GM18519 (cell line): Measurements from ENCODE around the gene LPP.

Experiments
- ATAC-seq: cut with Tn5 transposase; IDR thresholded peaks from one replicate; pipeline ENCODE4 v1.9.1; 2021; ENCODE audit warnings: mild to moderate bottlenecking, moderate library complexity; ENCODE audit not compliant: unreplicated experiment, low FRiP score

The LPP gene

GRCh38 chr3:188746291-188746783 is 592.4 kb downstream of the LPP start:
- no peak for ATAC-seq

- ATAC-seq, result no peak
Observed at GRCh38 chr3:188747489-188747888, 593.5 kb downstream of the LPP start.

GRCh38 chr3:188749010-188749617 is 595.2 kb downstream of the LPP start:
- no peak for ATAC-seq

GRCh38 chr3:188749830-188750229 is 595.9 kb downstream of the LPP start:
- no peak for ATAC-seq

- no peak for ATAC-seq
Observed at GRCh38 chr3:188750617-188751016, 596.7 kb downstream of the LPP start.

GRCh38 chr3:188752850-188753249 is 598.9 kb downstream of the LPP start:
- no peak for ATAC-seq

GRCh38 chr3:188754267-188754666 is 600.3 kb downstream of the LPP start:
- ATAC-seq, result no peak

- ATAC-seq, result no peak
Observed at GRCh38 chr3:188756241-188756640, 602.3 kb downstream of the LPP start.

- ATAC-seq, result no peak
Observed at GRCh38 chr3:188759336-188760005, 605.5 kb downstream of the LPP start.

GRCh38 chr3:188760408-188760807 is 606.5 kb downstream of the LPP start:
- no peak for ATAC-seq

- ATAC-seq, result no peak
Observed at GRCh38 chr3:188761439-188761838, 607.5 kb downstream of the LPP start.

GRCh38 chr3:188761964-188762363 is 608.0 kb downstream of the LPP start:
- ATAC-seq, result no peak

- ATAC-seq, result no peak
Observed at GRCh38 chr3:188764609-188765008, 610.7 kb downstream of the LPP start.

- no peak for ATAC-seq
Observed at GRCh38 chr3:188769831-188770230, 615.9 kb downstream of the LPP start.

GRCh38 chr3:188772886-188773285 is 618.9 kb downstream of the LPP start:
- no peak for ATAC-seq

- ATAC-seq, result no peak
Observed at GRCh38 chr3:188775412-188775811, 621.5 kb downstream of the LPP start.

GRCh38 chr3:188776447-188776846 is 622.5 kb downstream of the LPP start:
- ATAC-seq, result no peak

GRCh38 chr3:188778091-188778852 is 624.3 kb downstream of the LPP start:
- no peak for ATAC-seq

- ATAC-seq, result no peak
Observed at GRCh38 chr3:188779281-188779980, 625.5 kb downstream of the LPP start.

- ATAC-seq, result no peak
Observed at GRCh38 chr3:188780193-188781147, 626.5 kb downstream of the LPP start.
